ENCODE measurements around the gene TBX1.

Gene TBX1

GRCh38 chr22:19759427-19760057, 1.0 kb upstream of the TBX1 start:
- Histone ChIP-seq H3K4me1 (ENCODE audit: control insufficient read depth, insufficient read depth, low read length) (peaks cover 15% of the 10 kb centered on the region), H3K27ac (ENCODE audit: low read length) (no peak overlapping the region), H3K36me3 (ENCODE audit: control insufficient read depth, insufficient read depth, low read length) (no peaks in the 10 kb centered on the region), H3K27me3 (ENCODE audit: control insufficient read depth, insufficient read depth, low read length) (peaks cover 88% of the 10 kb centered on the region), H3K4me3 (ENCODE audit: low read length) (no peak overlapping the region), H3K9me3 (ENCODE audit: control insufficient read depth, insufficient read depth, low read length) (no peaks in the 10 kb centered on the region)
- DNase-seq (ENCODE audit: low read depth, low spot score), result no peak
- WGBS (ENCODE audit: insufficient coverage, insufficient read length), result no CpG with 5 or more reads among the region's 43 CpGs

GRCh38 chr22:19760951-19761724, 560 bp downstream of the TBX1 start:
- Histone ChIP-seq H3K4me1 (ENCODE audit: control insufficient read depth, insufficient read depth, low read length) (peaks cover 20% of the 10 kb centered on the region), H3K27me3 (ENCODE audit: control insufficient read depth, insufficient read depth, low read length) (peaks cover 88% of the 10 kb centered on the region), H3K4me3 (ENCODE audit: low read length) (peak overlapping the region; percentile 16; the same call in 1 of the 2 replicates), H3K36me3 (ENCODE audit: control insufficient read depth, insufficient read depth, low read length) (no peaks in the 10 kb centered on the region), H3K27ac (ENCODE audit: low read length) (no peak overlapping the region), H3K9me3 (ENCODE audit: control insufficient read depth, insufficient read depth, low read length) (no peaks in the 10 kb centered on the region)
- no peak for DNase-seq (ENCODE audit: low read depth, low spot score)
- WGBS (ENCODE audit: insufficient coverage, insufficient read length), result no CpG with 5 or more reads among the region's 117 CpGs

GRCh38 chr22:19761725-19762567, 1.4 kb downstream of the TBX1 start:
- H3K9me3 ChIP-seq (ENCODE audit: control insufficient read depth, insufficient read depth, low read length), result no peaks in the 10 kb centered on the region
- peaks cover 19% of the 10 kb centered on the region for H3K4me1 ChIP-seq (ENCODE audit: control insufficient read depth, insufficient read depth, low read length)
- no peak overlapping the region for H3K27ac ChIP-seq (ENCODE audit: low read length)
- no peak overlapping the region for H3K4me3 ChIP-seq (ENCODE audit: low read length)
- no peak for DNase-seq (ENCODE audit: low read depth, low spot score)
- H3K27me3 ChIP-seq (ENCODE audit: control insufficient read depth, insufficient read depth, low read length), result peaks cover 88% of the 10 kb centered on the region
- no peaks in the 10 kb centered on the region for H3K36me3 ChIP-seq (ENCODE audit: control insufficient read depth, insufficient read depth, low read length)
- no CpG with 5 or more reads among the region's 33 CpGs for WGBS (ENCODE audit: insufficient coverage, insufficient read length)

GRCh38 chr22:19762568-19763457, 2.2 kb downstream of the TBX1 start:
- Histone ChIP-seq H3K4me3 (ENCODE audit: low read length) (no peak overlapping the region), H3K36me3 (ENCODE audit: control insufficient read depth, insufficient read depth, low read length) (no peaks in the 10 kb centered on the region), H3K27me3 (ENCODE audit: control insufficient read depth, insufficient read depth, low read length) (peaks cover 87% of the 10 kb centered on the region), H3K4me1 (ENCODE audit: control insufficient read depth, insufficient read depth, low read length) (peaks cover 18% of the 10 kb centered on the region), H3K27ac (ENCODE audit: low read length) (no peak overlapping the region), H3K9me3 (ENCODE audit: control insufficient read depth, insufficient read depth, low read length) (no peaks in the 10 kb centered on the region)
- no peak for DNase-seq (ENCODE audit: low read depth, low spot score)
- no CpG with 5 or more reads among the region's 34 CpGs for WGBS (ENCODE audit: insufficient coverage, insufficient read length)

- no CpG with 5 or more reads among the region's 39 CpGs for WGBS (ENCODE audit: insufficient coverage, insufficient read length)
- Histone ChIP-seq H3K27me3 (ENCODE audit: control insufficient read depth, insufficient read depth, low read length) (peaks cover 87% of the 10 kb centered on the region), H3K36me3 (ENCODE audit: control insufficient read depth, insufficient read depth, low read length) (no peaks in the 10 kb centered on the region), H3K4me3 (ENCODE audit: low read length) (no peak overlapping the region), H3K9me3 (ENCODE audit: control insufficient read depth, insufficient read depth, low read length) (no peaks in the 10 kb centered on the region), H3K4me1 (ENCODE audit: control insufficient read depth, insufficient read depth, low read length) (peaks cover 16% of the 10 kb centered on the region), H3K27ac (ENCODE audit: low read length) (no peak overlapping the region)
- DNase-seq (ENCODE audit: low read depth, low spot score), result no peak
These were observed 3.1 kb downstream of the TBX1 start for GRCh38 chr22:19763458-19764298.

GRCh38 chr22:19764299-19764593, 3.7 kb downstream of the TBX1 start:
- Histone ChIP-seq H3K9me3 (ENCODE audit: control insufficient read depth, insufficient read depth, low read length) (no peaks in the 10 kb centered on the region), H3K4me3 (ENCODE audit: low read length) (no peak overlapping the region), H3K27me3 (ENCODE audit: control insufficient read depth, insufficient read depth, low read length) (peaks cover 83% of the 10 kb centered on the region), H3K27ac (ENCODE audit: low read length) (no peak overlapping the region), H3K36me3 (ENCODE audit: control insufficient read depth, insufficient read depth, low read length) (peaks cover under 1% of the 10 kb centered on the region; the same call in 1 of the 2 replicates), H3K4me1 (ENCODE audit: control insufficient read depth, insufficient read depth, low read length) (peaks cover 14% of the 10 kb centered on the region)
- no CpG with 5 or more reads among the region's 17 CpGs for WGBS (ENCODE audit: insufficient coverage, insufficient read length)
- no peak for DNase-seq (ENCODE audit: low read depth, low spot score)

GRCh38 chr22:19764636-19765476, 4.3 kb downstream of the TBX1 start:
- Histone ChIP-seq H3K36me3 (ENCODE audit: control insufficient read depth, insufficient read depth, low read length) (peaks cover 3% of the 10 kb centered on the region; the same call in 1 of the 2 replicates), H3K9me3 (ENCODE audit: control insufficient read depth, insufficient read depth, low read length) (no peaks in the 10 kb centered on the region), H3K4me1 (ENCODE audit: control insufficient read depth, insufficient read depth, low read length) (peaks cover 14% of the 10 kb centered on the region), H3K27ac (ENCODE audit: low read length) (no peak overlapping the region), H3K4me3 (ENCODE audit: low read length) (no peak overlapping the region), H3K27me3 (ENCODE audit: control insufficient read depth, insufficient read depth, low read length) (peaks cover 82% of the 10 kb centered on the region)
- DNase-seq (ENCODE audit: low read depth, low spot score), result no peak
- no CpG with 5 or more reads among the region's 25 CpGs for WGBS (ENCODE audit: insufficient coverage, insufficient read length)

GRCh38 chr22:19765477-19766239, 5.1 kb downstream of the TBX1 start:
- no CpG with 5 or more reads among the region's 83 CpGs for WGBS (ENCODE audit: insufficient coverage, insufficient read length)

More at GRCh38 chr22:19765477-19766239, 5.1 kb downstream of the TBX1 start:
- Histone ChIP-seq H3K27me3 (ENCODE audit: control insufficient read depth, insufficient read depth, low read length) (peaks cover 80% of the 10 kb centered on the region), H3K36me3 (ENCODE audit: control insufficient read depth, insufficient read depth, low read length) (peaks cover 3% of the 10 kb centered on the region; the same call in 1 of the 2 replicates), H3K9me3 (ENCODE audit: control insufficient read depth, insufficient read depth, low read length) (no peaks in the 10 kb centered on the region), H3K4me3 (ENCODE audit: low read length) (no peak overlapping the region; the same call in 1 of the 2 replicates), H3K4me1 (ENCODE audit: control insufficient read depth, insufficient read depth, low read length) (peaks cover 14% of the 10 kb centered on the region), H3K27ac (ENCODE audit: low read length) (no peak overlapping the region)
- DNase-seq (ENCODE audit: low read depth, low spot score), result no peak

All from iPS DF 6.9 (cell line).